HG02885 (cell line): ENCODE data around the gene PTGDR2.

ENCODE experiments used
- ATAC-seq: cut with Tn5 transposase; IDR thresholded peaks from one replicate; pipeline ENCODE4 v1.9.1; 2021; ENCODE audit warnings: mild to moderate bottlenecking; ENCODE audit not compliant: unreplicated experiment, poor library complexity

The PTGDR2 gene

GRCh38 chr11:60874421-60875365, 18.9 kb upstream of the PTGDR2 start:
- no peak for ATAC-seq

DNA sequence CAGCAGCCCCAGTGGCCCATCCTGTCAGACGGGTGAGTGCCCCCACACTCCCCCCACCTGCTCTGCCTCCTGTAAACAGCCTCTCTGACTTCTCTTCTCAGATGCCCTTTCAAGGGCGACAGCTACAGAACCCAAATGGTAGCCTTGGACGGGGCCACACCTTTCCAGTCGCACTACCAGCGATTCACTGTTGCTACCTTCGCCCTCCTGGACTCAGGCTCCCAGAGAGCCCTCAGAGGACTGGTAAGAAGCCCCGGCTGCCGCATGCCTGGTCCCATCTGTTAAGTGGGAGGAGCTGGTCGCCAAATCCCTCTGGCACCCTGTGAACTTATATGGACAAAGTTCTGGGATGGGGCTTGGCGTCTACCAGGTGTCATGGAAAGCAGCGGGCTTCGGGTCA, 17.8 kb upstream of the PTGDR2 start:
- ATAC-seq, result no peak

DNA sequence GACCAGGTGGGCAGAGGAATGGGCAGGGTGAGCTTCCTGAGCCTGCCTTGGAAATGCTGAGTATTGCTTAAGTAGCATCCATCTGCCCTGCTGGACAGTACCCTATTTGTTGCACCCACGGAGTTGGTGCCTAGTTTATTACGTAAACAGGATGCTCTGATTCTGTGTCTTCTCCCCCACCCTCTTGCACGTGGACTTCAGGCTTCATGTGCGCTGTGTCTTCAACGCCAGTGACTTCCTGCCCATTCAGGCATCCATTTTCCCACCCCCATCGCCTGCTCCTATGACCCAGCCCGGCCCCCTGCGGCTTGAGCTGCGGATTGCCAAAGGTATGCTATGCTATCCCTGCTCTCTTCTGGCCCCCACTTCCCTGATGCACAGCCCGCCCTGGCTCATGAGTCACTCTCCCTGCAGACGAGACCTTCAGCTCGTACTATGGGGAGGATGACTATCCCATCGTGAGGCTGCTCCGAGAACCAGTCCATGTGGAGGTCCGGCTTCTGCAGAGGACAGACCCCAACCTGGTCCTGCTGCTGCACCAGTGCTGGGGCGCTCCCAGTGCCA, 17.3 kb upstream of the PTGDR2 start:
- ATAC-seq, result no peak

DNA sequence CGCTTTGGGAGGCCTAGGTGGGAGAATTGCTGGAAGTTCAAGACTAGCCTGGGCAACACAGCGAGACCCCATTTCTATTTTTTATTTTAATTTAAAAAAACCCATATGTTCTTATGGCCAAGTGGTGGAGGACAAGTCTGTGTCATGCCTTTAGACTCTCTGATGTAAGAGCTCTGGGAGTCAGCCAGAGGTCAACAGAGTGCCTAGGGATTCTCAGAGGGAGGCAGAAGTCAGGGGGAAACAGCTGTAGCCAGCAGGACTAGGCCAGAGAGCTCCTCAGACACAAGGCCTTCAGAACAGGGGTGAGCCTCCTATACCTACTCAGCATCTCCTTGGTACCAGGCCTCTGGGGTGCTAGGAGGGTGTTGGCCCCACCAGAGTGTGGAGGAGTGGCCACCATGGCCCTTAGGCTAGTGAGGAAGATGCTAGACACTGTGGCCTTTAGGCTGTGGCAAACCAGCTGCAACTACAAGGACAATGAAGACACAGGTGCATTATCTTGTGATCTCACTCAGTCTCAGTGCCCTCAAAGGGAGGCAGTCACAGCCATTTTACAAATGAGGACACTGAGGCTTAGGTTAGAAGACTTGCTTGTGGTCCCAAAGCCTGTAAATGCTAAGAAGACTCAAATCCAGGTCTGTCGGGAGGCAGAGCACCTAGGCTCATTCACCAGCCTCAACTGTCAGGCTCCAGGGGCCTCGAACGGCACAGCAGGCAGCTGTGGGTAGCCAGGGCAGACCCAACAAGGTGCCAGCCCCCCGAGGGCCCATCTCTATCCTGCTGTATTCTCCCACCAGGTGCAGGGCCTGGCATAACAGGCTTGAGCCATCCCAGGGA, 16.6 kb upstream of the PTGDR2 start:
- ATAC-seq, result no peak

- ATAC-seq, result no peak
These were observed 15.8 kb upstream of the PTGDR2 start for GRCh38 chr11:60871378-60872061.

GRCh38 chr11:60870733-60871377, 15.1 kb upstream of the PTGDR2 start:
- no peak for ATAC-seq

GRCh38 chr11:60870276-60870675, 14.5 kb upstream of the PTGDR2 start:
- ATAC-seq, result no peak

GRCh38 chr11:60869451-60869825, 13.7 kb upstream of the PTGDR2 start:
- no peak for ATAC-seq

- no peak for ATAC-seq
These were observed 13.1 kb upstream of the PTGDR2 start for GRCh38 chr11:60868682-60869450.

- ATAC-seq, result no peak
These were observed 12.3 kb upstream of the PTGDR2 start for GRCh38 chr11:60867871-60868681.

GRCh38 chr11:60866911-60867870, 11.4 kb upstream of the PTGDR2 start, which contains the start of gene ZP1:
Gene ZP1 (plus strand): TSS chr11:60867542. CDS start chr11:60867562, 20 bp downstream.
- ATAC-seq, result no peak

GRCh38 chr11:60864856-60865513, 9.2 kb upstream of the PTGDR2 start:
- ATAC-seq, result no peak

DNA sequence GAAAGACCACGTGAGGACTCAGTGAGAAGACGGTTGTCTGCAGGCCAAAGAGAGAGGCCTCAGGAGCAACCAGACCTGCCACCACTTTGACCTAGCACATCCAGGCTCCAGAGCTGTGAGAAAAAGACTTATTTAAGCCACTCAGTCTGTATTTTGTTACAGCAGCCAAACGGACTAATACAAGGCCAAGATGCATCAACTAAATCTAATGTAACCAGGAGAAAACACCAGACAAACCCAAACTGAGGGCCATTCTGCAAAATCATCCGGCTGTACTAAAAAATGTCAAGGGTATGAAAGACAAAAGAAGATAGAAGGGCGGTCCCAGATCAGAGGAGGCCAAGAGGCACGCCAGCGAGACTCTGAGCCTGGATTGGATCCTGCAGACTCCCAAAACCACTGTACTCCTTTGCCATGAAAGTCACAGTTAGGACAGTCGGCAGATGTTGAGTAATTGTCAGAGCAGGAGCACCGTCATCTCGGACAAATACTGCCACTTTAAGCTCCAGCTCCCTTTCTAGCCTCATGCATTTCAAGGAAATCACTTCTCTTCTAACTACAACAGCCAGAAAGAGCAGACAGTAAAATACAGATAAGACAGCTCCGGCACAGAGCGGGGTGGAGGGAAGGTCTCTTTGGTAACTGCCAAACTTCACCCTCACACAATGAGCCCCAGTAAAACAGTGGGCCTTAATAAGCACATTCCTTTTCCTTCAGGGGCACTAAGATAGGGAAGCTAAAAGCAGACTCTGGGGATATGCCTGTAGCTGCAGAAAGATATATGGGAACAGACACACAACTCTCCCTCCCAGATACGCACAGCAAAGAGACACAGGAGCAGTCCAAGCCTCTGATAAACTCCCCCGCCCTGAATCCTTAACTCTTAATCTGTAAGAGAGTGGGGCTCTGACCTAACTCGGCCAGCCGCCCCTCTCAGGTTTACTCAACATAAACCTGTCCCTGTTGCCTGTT, 8.1 kb upstream of the PTGDR2 start:
- no peak for ATAC-seq

- no peak for ATAC-seq
These were observed 6.4 kb upstream of the PTGDR2 start for GRCh38 chr11:60862171-60862570.

DNA sequence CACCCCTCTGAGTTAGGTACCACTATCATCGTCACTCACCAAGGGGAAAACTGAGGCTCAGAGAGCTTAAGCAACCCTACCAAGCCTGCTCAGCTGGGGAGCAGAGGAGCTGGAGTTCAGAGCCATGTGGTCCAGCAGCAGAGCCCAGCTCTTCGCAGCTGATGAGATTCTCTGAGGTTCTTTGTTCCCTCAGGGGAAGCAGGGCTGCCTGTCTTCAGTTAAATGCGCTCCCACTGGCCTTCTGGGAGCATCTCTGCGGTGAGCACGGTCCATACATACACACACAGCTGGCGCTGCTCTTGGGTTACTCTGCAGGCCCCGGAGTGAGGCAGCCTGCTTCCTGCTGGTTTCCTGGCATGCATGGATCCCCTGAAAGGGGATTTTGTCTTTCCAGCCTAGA, 5.2 kb upstream of the PTGDR2 start:
- ATAC-seq, result no peak
